Progenitor cell of endocrine pancreas (in vitro differentiated cells): Measurements from ENCODE around the gene COL15A1. TPM values are rescaled to one million over a fixed set of nuclear protein-coding genes. Genes with fewer than 3 reads are reported as not detected.

Experiments
- DNase-seq: peaks from one replicate; pipeline ENCODE4 v3.0.0; 2021; ENCODE audit warnings: low spot score; ENCODE audit not compliant: unreplicated experiment
- H3K27ac Mint-ChIP-seq: 2 replicates; pipeline ENCODE4 v1.8.0; 2021; ENCODE audit warnings: mild to moderate bottlenecking, moderate library complexity, mixed read lengths
- H3K27me3 Mint-ChIP-seq: 2 replicates; pipeline ENCODE4 v1.8.0; 2021; ENCODE audit warnings: mixed read lengths
- H3K36me3 Mint-ChIP-seq: 2 replicates; pipeline ENCODE4 v1.8.0; 2022; ENCODE audit warnings: mixed read lengths; ENCODE audit not compliant: insufficient read depth
- H3K4me1 Mint-ChIP-seq: 2 replicates; pipeline ENCODE4 v1.8.0; 2021; ENCODE audit warnings: low read depth, mixed read lengths
- H3K4me3 Mint-ChIP-seq: 2 replicates; pipeline ENCODE4 v1.8.0; 2021; ENCODE audit warnings: low read depth, mild to moderate bottlenecking, moderate library complexity, mixed read lengths
- H3K9me3 Mint-ChIP-seq: 2 replicates; pipeline ENCODE4 v1.8.0; 2021; ENCODE audit warnings: low read depth, mixed read lengths
- total RNA-seq: library from RNA; stranded (reverse); gene quantifications from 2 replicates; pipeline ENCODE4 v1.2.1, GENCODE V29; 2021
- TF ChIP-seq, protein P1 (sequence below): fragments of 200-600 bp; sonication (generic); IDR thresholded peaks from one replicate; pipeline ENCODE4 v1.5.0; 2021; ENCODE audit warnings: antibody characterized with exemption, mild to moderate bottlenecking; ENCODE audit not compliant: unreplicated experiment

COL15A1 gene
- total RNA-seq, 1 donor from 2014 or later, result not detected

DNA sequence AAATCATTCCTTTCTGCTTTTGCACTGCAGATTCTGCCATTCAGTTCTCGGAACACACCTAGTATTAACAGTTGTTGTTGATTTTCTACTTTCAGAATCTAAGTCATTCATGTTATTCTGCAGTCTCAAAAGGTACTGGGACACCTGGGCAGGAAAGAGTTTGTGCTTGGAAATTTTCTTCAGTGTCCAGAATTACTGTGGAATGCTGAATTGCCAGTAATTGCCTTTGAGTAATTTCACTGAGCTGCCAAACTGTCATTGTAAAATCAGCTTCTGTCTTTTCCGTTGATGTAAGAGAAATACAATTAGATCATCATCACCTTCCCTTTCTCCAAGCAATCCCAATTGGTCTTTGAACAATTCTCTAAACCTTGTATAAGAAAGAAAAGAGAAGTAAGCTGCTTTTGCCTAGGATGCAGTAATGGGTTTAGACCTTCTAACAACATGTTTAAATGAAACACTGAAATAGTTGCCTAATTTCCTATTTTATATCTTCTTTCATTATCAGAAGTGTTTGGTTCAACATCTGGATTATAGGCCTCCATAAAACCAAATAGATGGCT is 85.5 kb downstream of the COL15A1 start:
- H3K36me3 Mint-ChIP-seq, result no peaks in the 10 kb centered on the region
- TF ChIP-seq, protein P1, sequence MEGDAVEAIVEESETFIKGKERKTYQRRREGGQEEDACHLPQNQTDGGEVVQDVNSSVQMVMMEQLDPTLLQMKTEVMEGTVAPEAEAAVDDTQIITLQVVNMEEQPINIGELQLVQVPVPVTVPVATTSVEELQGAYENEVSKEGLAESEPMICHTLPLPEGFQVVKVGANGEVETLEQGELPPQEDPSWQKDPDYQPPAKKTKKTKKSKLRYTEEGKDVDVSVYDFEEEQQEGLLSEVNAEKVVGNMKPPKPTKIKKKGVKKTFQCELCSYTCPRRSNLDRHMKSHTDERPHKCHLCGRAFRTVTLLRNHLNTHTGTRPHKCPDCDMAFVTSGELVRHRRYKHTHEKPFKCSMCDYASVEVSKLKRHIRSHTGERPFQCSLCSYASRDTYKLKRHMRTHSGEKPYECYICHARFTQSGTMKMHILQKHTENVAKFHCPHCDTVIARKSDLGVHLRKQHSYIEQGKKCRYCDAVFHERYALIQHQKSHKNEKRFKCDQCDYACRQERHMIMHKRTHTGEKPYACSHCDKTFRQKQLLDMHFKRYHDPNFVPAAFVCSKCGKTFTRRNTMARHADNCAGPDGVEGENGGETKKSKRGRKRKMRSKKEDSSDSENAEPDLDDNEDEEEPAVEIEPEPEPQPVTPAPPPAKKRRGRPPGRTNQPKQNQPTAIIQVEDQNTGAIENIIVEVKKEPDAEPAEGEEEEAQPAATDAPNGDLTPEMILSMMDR, result no peak
- no peaks in the 10 kb centered on the region for H3K4me1 Mint-ChIP-seq
- H3K27ac Mint-ChIP-seq, result no peak overlapping the region
- DNase-seq, result no peak
- peaks cover 4% of the 10 kb centered on the region for H3K9me3 Mint-ChIP-seq
- peaks cover 8% of the 10 kb centered on the region for H3K27me3 Mint-ChIP-seq
- no peak overlapping the region for H3K4me3 Mint-ChIP-seq

DNA sequence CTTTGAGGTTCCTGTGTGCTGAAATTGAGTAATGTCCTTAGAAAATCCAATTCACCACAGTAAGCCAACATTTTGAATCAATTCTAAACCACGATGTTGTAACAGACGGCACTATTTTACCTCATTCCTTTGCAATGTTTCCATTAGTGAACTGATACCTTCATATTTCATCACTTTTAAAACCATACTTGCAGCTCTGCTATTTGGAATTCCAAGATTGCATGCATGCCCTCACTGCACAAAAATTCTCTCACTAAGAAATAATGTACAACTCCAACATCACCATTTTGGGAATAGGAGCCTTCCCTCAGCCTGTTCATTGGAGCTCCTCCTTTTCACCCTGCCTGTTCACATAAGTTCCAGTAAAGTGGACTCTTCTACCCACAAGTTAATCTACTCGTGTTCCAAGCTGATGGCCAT is 86.4 kb downstream of the COL15A1 start:
- DNase-seq, result no peak
- Mint-ChIP-seq H3K27me3 (peaks cover 8% of the 10 kb centered on the region), H3K4me1 (no peaks in the 10 kb centered on the region), H3K9me3 (peaks cover 4% of the 10 kb centered on the region), H3K4me3 (no peak overlapping the region), H3K27ac (no peak overlapping the region), H3K36me3 (no peaks in the 10 kb centered on the region)
- TF ChIP-seq, protein P1, result no peak

DNA sequence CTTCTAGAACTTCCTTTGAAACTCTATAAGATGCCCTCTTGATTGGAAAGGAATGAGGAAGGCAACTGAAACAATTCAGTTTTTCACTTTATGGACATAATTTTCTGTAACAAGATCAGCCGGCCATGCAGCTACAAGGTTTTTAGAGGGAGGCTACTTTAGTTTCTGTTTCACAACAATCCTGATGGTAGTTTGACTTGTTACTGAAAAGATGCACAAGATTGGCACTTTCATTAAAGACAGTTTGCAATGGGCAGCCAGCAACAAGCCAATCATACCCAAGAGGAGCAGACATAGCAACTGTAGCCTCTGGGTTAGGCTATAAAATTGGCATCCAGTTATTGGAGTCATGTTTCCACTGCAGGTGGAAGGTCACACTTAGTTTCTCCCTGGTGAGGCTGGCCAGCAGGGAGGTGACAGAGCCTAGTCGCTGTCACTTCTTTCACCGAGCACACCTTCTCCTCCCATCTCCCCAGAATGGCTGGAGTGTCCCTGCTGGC is 87.0 kb downstream of the COL15A1 start:
- no peak for DNase-seq
- Mint-ChIP-seq H3K27ac (no peak overlapping the region), H3K4me1 (no peaks in the 10 kb centered on the region), H3K9me3 (peaks cover 4% of the 10 kb centered on the region), H3K36me3 (no peaks in the 10 kb centered on the region), H3K4me3 (no peak overlapping the region), H3K27me3 (peaks cover 8% of the 10 kb centered on the region)
- TF ChIP-seq, protein P1, result no peak

DNA sequence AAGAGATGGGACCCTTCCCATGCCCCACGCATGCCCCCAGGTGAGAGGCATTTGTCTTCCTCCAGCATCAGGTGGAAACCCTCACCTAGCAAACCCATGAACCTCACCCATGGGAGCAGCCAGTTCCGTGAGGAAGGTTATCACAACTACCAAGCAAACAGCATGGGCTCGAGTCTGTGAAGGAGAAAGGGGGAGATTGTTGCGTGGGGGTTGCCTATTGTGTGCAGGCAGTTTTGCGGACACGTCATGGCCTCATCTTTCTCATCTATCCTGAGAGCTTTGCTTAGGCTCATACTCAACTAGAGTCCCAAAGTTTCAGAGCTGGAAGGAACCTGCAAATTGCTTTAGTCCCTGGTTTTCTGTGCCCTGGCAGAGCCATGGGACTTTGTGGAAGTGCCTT is 87.6 kb downstream of the COL15A1 start:
- Mint-ChIP-seq H3K4me3 (no peak overlapping the region), H3K9me3 (peaks cover 4% of the 10 kb centered on the region), H3K4me1 (no peaks in the 10 kb centered on the region), H3K27me3 (peaks cover 8% of the 10 kb centered on the region), H3K27ac (no peak overlapping the region), H3K36me3 (no peaks in the 10 kb centered on the region)
- TF ChIP-seq, protein P1, result no peak
- no peak for DNase-seq

DNA sequence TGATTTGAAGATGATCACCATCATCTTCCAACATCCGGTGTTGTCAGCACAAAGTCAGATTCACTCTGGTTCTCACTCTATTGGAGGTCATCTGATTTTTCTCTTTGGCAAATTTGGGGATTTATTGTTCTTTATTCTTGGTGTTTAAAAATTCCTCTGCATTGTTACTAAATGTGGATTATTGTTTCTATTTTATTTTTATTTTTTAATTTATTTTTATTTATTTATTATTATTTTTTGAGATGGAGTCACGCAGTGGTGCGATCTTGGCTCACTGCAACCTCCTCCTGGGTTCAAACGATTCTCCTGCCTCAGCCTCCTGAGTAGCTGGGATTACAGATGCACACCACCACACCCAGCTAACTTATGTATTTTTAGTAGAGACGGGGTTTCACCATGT is 88.3 kb downstream of the COL15A1 start:
- Mint-ChIP-seq H3K27ac (no peak overlapping the region), H3K4me1 (no peaks in the 10 kb centered on the region), H3K9me3 (peaks cover 4% of the 10 kb centered on the region), H3K36me3 (no peaks in the 10 kb centered on the region), H3K4me3 (no peak overlapping the region), H3K27me3 (peaks cover 5% of the 10 kb centered on the region)
- TF ChIP-seq, protein P1, result no peak
- no peak for DNase-seq
